ENCODE measurements around the gene VRTN. TPM values are rescaled to one million over a fixed set of nuclear protein-coding genes. Genes with fewer than 3 reads are reported as not detected.

Gene VRTN
- total and polyA plus RNA-seq, 2 of the 8 experiments (the other 6 are each of a cell fraction or from before 2014, with no cell fraction given) = 133 to 148 TPM

DNA sequence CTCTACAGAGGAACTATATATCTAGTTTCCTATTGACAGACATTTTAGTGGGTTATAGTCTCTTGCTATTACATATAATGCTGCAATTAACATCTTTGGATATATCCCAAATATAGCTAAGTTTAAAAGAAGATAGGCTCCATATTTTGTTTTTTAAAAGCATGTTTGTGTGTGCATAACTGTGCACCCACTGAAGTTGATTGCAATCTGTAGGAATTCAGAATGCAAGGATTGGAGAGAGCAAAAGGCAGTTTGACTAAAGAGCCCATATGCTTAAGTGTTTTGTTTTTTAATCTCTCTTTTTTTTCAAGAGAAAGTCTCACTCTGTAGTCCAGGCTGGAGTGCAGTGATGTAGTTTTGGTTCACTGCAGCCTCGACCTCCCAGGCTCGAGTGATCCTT is 36.1 kb upstream of the VRTN start (continued):
- TF ChIP-seq, protein P1, sequence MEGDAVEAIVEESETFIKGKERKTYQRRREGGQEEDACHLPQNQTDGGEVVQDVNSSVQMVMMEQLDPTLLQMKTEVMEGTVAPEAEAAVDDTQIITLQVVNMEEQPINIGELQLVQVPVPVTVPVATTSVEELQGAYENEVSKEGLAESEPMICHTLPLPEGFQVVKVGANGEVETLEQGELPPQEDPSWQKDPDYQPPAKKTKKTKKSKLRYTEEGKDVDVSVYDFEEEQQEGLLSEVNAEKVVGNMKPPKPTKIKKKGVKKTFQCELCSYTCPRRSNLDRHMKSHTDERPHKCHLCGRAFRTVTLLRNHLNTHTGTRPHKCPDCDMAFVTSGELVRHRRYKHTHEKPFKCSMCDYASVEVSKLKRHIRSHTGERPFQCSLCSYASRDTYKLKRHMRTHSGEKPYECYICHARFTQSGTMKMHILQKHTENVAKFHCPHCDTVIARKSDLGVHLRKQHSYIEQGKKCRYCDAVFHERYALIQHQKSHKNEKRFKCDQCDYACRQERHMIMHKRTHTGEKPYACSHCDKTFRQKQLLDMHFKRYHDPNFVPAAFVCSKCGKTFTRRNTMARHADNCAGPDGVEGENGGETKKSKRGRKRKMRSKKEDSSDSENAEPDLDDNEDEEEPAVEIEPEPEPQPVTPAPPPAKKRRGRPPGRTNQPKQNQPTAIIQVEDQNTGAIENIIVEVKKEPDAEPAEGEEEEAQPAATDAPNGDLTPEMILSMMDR (IDR thresholded peaks at IDR 0.05; ENCODE audit: control extremely low read depth in 1 of 3, insufficient read depth in 1 of 3, low read depth in 1 of 3, low read length in 3 of 3) = no peak
- TF ChIP-seq TAF7 (optimal IDR thresholded peaks at IDR 0.05; ENCODE audit: borderline replicate concordance, low read depth, low read length) (no peak), NRF1 (IDR thresholded peaks at IDR 0.05; ENCODE audit: low read depth, low read length) (no peak), SAP30 (IDR thresholded peaks at IDR 0.05; ENCODE audit: insufficient read depth, insufficient replicate concordance, low read length) (no peak), JUND (IDR thresholded peaks at IDR 0.05; ENCODE audit: low read length) (no peak), ZNF274 (IDR thresholded peaks at IDR 0.05; ENCODE audit: borderline replicate concordance, extremely low read depth, low read length) (no peak), RFX5 (IDR thresholded peaks at IDR 0.05; ENCODE audit: borderline replicate concordance, low read depth, low read length) (no peak)
